CD4-positive, alpha-beta T cell treated with Interleukin-6 for 4 hours (primary cell): Measurements from ENCODE around the gene AGXT2.

Source experiments
- DNase-seq: peaks from one replicate; pipeline ENCODE4 v3.0.0-alpha.2; 2020; ENCODE audit warnings: mixed read lengths

The AGXT2 gene, protein sequence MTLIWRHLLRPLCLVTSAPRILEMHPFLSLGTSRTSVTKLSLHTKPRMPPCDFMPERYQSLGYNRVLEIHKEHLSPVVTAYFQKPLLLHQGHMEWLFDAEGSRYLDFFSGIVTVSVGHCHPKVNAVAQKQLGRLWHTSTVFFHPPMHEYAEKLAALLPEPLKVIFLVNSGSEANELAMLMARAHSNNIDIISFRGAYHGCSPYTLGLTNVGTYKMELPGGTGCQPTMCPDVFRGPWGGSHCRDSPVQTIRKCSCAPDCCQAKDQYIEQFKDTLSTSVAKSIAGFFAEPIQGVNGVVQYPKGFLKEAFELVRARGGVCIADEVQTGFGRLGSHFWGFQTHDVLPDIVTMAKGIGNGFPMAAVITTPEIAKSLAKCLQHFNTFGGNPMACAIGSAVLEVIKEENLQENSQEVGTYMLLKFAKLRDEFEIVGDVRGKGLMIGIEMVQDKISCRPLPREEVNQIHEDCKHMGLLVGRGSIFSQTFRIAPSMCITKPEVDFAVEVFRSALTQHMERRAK

DNA sequence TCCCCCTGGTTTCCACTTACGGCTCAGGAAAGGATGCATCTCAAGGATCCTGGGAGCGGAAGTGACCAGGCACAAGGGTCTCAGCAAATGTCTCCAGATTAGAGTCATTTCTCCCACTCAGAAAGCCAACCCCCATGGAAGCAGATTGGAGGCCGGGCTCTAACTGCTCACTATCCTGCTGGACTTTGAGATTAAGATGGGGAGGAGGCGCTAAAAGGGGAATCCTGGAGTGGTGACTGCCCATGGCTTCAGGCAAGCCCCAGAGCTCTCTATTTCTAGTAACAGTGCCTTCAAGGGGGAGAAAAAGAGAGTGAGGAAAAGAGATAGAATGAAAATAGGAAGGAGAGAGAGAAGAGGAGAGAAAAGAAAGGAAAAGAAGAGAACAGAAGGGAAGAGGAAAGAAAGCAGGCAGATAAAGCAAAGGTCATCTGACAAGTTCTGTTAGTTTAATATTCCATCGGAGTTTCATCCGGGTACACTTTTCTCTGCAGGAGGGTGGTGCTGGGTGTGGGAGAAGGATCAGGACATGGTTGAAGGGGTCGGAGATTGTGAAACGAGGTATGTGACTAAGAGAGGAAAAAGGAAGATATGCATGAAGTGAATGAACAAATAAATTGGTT lies at the start of gene AGXT2:
AGXT2 (minus strand) TSS at position 165 of the 620 bp plus-strand sequence; CDS start at position 108, 57 bp downstream.
- DNase-seq = no peak

DNA sequence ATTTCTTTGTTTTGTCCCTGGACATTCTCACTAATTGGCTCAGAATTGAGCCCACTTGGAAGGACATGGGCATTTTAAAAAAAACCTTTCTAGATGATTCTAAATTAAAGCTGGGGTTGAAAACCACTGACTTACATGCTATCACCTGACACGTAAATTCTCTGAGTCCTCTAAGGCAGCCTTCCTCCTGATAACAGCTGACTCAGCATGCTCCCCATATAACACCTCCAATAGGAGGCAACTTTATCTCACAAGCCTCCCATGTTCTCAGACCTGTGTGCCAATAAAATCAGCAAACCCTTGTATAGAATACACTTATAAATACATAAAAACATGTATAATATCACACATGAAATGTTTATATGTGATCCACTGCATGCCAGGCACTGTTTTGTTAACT lies 49.2 kb upstream of the AGXT2 start:
- DNase-seq = no peak

DNA sequence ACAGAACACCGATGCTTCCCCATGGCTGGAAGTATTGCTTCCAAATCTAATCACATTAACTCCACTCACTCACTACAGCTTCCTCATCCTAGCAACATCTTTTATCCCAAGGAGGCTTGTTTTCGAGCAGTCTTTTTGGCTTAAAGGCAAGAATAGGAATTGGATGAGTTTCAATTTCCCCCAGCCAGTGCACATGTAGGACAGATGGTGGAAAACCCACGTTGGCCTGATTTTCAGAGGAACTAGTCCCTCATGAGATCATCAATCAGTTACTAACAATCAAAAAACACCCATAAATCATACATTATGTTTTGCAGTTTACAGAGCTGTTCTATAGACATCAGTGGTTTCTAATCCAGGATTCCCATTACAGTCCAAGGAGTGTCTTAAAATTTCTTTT lies 48.5 kb upstream of the AGXT2 start:
- no peak for DNase-seq

DNA sequence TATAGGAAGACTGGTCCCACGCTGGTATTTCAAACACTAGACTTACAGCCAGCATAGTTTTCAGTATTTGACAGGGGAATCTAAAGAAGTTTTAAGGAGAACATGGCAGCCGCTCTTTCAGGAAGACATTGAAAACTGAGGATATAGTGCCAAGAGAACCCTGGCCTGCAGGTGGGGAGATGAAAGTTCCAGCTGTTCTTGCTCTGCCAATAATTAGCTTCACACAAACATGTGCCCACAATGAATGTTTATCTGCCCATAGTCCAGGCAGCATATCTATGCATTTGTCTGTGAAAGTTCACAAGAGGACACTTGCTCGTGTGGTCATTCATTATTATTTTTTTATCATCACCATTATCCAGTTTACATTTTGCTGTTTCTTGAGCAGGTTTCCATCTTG lies 47.6 kb upstream of the AGXT2 start:
- no peak for DNase-seq

DNA sequence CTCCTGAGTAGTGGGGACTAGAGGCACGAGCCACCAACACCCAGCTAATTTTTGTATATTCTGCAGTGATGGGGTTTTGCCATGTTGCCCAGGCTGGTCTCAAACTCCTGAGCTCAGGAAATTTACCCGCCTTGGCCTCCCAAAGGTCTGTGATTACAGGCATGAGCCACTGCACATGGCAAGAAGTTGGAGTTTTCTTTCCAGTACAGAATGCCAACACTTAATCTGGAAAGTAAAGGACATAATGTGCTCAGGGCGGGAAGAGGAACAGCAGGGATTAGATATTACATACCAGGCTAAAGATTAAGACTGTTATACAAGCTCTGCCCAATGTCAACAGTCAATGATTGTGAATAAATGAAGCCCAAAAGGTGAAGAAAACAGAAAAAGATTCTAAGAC lies 47.2 kb upstream of the AGXT2 start:
- no peak for DNase-seq

DNA sequence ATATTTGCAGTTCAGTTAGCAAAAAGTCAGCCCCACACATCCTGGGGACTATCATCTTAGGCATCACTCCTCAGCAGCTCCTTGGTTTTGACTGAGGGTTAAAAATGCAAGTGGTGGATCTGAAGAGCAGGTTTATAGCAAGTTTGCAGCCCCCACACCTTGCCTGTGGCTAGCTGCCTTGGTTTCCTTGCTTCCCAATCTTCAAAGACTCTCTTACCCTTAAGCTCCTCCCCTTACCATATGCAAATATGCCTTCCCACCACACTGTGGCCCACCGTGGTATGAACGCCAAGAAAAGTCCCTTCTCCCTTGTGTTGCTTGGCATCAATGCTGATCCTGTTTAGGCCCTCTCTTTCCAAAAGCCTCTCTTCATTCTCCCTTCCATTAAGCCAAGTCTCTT lies 45.0 kb upstream of the AGXT2 start:
- DNase-seq = no peak

DNA sequence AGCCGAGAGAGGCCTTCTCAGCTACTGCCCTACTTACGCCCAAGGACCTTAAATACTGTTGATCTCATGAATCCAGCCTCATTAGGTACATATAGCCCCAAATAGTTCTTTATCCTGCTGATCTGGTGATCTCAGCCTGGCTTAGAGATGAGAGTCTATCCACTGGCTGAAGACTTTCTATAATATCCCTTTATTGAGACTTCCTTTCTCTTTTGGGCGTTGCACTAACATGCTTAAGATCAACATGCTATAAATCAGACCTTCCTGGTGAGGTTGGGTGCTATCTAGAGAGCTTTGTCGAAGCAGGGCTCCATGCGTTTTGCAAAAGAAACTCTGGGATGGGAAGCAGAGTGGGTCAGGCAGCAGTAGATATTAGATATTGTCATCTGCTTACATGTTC lies 44.0 kb upstream of the AGXT2 start:
- no peak for DNase-seq

DNA sequence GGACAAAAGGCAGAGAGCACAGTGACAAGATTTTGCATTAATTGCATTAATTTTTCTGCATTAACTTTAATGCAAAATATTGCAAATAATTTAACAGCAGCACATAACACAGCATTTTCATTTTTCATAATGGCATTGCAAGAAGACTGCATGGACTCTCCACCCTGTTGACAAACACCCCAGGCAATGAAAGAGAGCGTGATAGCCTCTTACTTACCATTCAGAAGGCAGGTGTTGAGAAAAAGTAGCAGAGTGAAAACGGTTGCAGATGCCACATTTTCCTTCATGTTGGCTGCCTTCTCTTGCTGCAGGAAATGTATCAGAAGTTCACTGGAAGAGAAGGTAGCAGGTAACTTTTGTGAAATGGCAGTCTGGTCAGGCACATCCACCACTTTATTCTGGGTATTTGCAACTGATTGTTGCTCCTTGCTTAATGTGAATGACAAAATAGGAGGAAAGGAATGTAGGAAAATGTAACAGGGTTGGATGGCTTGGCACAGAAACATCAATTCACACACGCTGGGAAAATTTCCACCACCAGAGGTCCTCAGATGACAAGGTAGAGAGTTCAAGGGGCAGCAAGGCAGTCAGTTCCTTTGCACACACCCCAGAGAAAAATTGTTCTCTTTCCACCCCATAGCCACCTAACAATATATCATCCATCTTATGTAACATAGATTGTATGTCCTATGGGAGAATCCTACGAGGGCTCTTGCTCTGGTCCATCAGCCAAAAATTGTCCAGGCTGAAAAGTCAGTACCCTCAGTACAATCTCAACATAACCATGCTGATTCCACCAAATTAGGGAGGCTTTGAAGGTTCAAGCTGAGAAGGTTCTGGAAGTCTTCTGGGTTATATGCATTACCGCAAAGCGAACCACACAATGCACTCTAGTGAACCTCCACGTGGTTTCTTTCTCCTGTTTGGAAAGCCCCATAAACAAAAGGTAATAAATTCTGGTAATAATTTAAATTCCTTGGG lies 41.9 kb upstream of the AGXT2 start:
- peak; percentile 51 for DNase-seq

DNA sequence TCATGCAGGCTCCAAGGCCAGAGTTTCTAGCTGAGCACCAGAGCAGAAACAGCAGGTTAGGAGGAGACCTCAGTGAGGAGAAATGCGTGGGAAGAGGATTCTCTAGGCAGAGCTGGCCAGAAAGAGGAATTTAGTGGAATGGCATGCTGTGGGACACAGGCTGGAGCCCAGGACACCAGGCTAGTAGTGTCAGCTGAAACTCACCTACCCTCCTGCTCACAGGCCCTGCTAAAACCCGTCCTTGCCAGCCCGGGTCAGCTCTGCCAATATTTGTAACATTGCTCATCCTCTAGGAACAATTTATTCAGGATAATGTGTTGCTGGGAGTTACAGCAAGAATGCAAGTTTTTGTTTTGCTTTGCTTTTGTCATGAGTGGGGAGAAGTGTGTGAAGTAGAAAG lies 40.2 kb upstream of the AGXT2 start:
- no peak for DNase-seq

DNA sequence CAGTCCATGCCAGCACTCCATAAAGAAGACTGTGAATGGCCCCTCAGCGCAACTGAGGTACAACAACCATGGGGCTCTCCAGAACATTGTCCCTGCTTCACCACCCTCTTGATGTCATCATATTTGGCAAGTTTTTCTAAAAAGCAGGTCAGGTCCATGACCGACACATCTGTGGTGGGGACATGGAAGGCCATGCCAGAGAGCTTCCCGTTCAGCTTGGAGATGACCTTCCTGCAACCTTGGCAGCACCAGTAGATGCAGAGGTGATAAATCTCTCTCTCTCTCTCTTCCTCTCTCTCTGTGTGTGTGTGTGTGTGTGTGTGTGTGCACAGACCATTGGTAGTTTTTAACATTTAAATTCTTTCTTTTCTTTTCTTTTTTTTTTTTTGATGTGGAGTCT lies 35.4 kb upstream of the AGXT2 start:
- no peak for DNase-seq

DNA sequence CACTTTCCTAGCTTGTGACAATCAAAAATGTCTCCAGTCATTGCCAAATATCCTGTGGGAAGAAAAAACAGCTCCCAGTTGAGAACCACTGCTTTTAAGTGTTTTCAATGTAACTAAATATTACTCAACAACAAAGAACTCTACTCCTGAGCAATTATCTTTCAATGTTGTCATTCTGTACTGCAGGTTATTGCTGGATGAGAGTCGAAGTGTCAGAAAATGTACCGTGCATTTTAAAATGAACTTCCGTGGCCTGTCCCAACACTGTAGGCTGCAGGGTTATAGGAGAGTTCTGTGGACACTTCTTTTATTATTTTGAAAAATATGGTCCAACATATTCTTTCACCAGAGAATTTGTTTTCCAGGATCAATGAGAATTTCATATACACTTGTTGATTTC lies 34.8 kb upstream of the AGXT2 start:
- no peak for DNase-seq

DNA sequence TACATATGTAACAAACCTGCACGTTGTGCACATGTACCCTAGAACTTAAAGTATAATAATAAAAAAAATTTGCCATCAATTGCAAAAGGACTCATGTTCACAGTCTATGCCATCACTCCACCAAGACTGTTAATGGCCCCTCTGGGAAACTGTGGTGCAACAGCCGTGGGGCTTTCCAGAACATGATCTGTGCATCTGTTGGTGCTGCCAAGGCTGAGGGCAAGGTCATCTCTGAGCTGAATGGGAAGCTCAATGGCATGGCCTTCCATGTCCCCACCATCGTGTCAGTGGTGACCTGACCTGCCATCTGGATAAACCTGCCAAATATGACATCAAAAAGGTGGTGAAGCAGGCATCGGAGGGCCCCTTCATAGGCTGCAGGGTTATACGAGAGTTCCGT lies 33.4 kb upstream of the AGXT2 start:
- no peak for DNase-seq

DNA sequence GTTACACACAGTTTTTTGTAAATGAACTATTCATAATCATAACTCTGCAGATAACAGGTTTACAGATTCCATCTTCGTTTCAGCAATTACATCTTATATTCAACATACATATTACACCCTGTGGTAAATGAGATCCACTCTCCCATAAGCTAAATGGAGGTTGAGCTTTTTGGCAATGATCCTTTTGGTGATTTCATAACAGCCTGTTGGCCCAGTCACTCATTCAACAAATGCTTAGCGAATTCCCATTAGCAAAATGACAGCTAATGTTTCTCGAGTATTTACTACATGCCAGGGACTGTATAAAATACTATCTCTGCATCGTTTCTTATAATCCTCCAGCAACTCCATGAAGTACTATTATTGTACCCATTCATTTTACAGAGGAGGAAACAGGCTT lies 25.4 kb upstream of the AGXT2 start:
- no peak for DNase-seq

DNA sequence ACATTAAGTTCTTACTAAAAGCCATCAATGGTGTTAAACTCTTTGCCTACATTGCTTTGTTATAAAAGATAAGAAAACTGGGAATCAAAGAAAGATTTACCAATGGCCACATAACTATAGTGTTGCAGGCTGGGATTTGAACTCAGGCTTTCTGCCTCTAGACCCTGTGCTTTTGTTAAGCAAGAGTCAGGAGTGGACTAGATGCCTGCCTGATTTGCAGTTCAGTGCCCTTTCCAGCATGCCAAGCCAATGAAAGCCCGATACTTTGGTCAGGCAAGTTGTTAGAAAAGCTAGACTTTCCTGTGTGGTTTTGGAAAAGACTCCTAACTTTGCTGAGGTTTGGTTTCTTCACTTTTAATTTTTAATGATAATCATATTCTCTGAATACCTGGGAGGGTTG lies 21.4 kb upstream of the AGXT2 start:
- no peak for DNase-seq

DNA sequence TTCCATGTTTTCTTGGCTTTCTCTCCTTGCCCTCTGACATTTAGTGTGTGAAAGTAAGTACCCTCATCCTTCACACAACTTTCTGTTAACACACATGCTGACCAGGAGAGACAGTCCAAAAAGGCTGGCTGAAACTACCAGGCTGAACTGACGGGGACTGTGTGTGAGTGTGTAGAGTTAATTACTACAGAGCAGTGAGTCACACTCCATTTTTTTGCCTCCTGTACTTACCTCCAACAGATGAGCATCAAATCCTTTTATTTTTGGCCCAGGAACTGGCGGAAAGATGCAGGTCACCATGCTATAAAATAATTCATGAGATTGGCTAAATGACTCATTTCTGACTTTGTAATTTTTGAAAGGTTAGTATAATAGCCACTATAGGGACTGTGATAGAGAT lies 20.2 kb upstream of the AGXT2 start:
- DNase-seq = no peak

DNA sequence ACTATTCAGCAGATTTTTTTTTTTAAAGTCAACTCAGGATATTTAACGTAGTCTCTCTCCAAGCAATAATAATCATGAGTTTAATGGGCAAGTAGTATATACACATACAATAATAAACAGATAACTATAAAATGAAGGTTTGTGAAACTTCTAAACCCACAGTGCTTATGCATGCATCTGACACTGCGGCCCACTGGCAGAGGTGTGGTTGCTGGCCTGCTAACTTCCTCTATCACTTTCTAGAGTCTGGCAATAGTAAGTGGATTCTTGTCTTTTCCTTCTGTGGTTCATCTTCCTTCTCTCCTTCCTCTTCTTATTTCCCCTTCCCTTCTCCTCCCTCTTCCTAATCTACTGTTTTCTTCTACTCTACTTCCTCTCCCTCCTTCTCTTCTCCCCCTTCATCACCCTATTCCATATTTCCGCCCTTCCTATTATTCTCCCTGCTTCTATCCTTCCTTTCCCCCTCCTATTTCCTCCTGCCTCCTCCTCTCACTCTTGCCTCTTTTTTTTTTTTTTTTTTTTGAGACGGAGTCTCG lies 18.6 kb upstream of the AGXT2 start:
- no peak for DNase-seq

DNA sequence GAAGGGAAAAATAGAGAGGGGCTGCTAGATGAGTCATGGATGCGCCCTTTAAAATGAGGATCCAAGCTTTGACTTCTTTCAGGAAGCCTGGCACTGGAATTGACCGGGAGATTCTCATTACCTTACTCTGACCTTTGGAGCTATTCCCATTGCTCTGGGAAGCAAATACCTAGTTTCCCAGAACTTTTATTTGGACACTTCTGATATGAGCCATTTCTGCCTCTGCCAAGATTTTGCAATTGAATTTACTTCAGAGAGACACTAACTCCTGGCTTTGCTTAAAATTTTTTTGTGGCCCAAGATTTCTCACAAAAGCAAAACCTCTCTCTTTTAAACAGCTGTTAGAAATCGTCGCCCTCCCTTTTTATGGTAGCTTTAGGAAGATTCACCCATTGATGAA lies 15.7 kb upstream of the AGXT2 start:
- DNase-seq = no peak

DNA sequence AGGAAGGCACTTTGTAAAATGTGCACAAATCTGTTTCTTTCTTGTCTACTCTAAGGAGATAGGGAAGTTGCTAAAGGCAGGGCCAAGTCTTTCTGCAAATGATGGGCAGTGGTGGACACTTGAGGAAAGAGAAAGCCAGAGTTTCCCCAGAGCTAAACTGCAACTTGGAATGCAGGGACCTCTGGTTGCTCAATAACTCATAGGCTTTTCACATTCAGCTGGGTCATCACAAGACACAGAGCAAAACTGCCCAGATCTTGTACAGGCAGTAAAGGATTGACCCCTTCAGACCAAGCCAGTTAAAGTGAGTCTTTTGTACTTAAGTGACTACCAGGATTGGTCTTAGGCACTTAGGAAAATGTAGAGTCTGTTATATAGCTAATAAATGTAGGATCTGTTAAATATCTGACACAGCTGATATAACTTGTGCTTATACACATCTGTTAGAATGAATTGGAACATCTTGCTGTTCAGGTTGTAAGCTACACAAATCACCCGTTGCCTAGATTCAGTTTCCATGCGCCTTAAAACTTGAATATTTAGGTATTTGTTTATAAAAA lies 13.5 kb upstream of the AGXT2 start:
- DNase-seq = no peak

DNA sequence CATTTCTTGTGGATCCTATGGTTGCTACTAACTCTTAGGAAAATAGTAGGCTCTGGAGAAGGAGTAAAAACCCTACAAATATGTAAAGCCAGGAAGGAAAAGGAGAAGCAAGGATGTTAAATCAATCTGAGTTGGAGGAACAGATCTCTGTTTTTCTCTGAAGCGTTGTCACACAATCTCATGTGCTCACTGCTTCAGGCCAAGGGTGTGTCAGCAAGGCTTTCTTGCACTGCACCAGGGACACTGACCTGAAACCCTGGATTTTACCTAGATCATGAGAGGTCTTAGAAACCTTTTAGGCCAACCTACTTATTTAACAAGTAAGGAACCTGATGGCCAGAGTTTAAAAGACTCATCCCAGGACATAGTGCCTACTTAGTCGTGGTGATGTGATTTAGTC lies 12.5 kb upstream of the AGXT2 start:
- DNase-seq = no peak

DNA sequence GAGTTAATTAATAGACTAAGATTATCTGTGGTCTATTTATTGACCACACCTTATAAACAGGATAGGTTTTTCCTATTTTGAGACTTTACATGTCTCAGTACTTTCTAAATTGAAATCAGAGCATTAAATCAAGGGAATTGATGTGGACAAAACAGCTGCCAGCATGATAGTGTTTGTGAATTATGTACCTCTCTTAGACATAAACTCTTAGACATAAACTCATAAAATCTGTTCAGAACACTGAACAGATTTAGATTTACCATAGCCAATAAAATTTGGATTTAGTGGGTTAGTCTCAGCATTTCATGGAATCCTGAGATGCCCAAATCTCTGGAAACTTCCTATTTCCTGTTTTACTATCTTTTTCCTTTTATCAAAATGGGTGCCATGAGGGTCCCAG lies 11.5 kb upstream of the AGXT2 start:
- DNase-seq = no peak

DNA sequence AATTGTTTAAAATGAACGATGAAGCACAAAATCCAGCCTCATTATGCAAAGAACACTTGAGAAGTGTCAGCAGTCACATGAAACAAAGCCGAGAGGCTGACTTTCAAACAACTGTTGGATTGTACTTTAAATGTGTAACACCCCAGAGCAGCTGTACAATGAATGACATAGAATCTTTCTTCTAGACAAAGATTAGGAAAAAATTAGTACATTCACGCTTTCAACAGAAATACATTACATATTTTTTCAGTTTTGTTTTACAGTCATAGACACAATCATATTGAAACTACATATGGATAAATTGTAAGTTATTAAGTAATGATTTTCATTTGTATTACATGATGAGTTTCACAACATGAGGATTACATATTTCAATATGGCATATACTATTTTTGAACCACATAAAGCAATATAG lies 10.6 kb upstream of the AGXT2 start:
- no peak for DNase-seq

DNA sequence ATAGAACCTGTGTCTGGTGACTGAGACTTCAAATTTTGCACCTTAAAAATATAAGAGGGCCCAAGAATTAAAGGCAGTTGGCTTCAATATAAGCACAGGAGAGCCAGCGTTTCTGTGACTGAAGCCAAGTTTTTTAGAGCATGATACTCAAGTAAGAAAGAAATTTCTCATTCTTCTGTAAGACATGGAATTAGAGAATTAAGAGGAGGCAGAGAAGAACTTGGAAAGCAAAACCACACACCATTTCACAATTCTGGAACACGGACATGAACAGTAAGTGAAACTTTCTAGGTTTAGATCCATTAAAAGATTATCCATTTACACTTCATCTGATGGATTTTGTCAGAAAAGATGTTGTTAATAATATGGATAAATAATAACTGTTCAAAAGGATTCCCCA lies 8.9 kb upstream of the AGXT2 start:
- no peak for DNase-seq

DNA sequence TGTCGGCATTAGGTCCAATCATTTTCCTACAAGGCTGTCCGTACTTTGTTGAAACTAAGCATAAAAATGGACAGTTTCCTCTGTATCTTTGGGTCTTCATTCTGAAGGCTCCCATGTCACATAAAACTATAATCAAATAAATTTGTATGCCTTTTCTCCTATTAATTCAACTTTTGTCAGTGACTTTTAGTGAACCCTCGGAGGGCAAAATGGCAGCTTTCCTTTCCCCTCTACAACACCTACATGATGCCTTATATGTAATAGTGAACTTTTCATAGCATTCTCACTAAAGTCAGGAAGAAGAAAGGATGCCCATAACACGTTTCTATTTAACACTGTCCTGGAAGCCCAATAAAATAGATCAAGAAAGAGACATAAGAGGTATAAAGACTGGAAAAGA lies 5.1 kb upstream of the AGXT2 start:
- no peak for DNase-seq
